ENCODE data around the gene ADRB2.

- TF ChIP-seq, protein P1, sequence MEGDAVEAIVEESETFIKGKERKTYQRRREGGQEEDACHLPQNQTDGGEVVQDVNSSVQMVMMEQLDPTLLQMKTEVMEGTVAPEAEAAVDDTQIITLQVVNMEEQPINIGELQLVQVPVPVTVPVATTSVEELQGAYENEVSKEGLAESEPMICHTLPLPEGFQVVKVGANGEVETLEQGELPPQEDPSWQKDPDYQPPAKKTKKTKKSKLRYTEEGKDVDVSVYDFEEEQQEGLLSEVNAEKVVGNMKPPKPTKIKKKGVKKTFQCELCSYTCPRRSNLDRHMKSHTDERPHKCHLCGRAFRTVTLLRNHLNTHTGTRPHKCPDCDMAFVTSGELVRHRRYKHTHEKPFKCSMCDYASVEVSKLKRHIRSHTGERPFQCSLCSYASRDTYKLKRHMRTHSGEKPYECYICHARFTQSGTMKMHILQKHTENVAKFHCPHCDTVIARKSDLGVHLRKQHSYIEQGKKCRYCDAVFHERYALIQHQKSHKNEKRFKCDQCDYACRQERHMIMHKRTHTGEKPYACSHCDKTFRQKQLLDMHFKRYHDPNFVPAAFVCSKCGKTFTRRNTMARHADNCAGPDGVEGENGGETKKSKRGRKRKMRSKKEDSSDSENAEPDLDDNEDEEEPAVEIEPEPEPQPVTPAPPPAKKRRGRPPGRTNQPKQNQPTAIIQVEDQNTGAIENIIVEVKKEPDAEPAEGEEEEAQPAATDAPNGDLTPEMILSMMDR (conservative IDR thresholded peaks at IDR 0.05) = no peak
- TF ChIP-seq EZH2 (IDR thresholded peaks at IDR 0.05; ENCODE audit: low read depth) = no peak
Observed at GRCh38 chr5:148844433-148845280, 18.2 kb downstream of the ADRB2 start.
